Breast epithelium (tissue), 4 donors: ENCODE data around the gene CARD9. TPM values are rescaled to one million over a fixed set of nuclear protein-coding genes. Genes with fewer than 3 reads are reported as not detected.

Experiments
- DNase-seq, 2 donors: peaks; one replicate each; pipeline ENCODE4 v3.0.0-alpha.2; 2019; ENCODE audit warnings: low spot score in 2 of 2
- H3K27ac ChIP-seq, 2 donors: fragments of 200-600 bp; sonication (generic) in 1 of 2; one replicate each; pipeline ENCODE4 v1.5.1; 2016 to 2019; ENCODE audit warnings: mild to moderate bottlenecking in 1 of 2
- H3K27me3 ChIP-seq, 2 donors: fragments of 200-600 bp; sonication (generic) in 1 of 2; one replicate each; pipeline versions ENCODE4 v1.5.1 to v1.6.0; 2017 to 2019; ENCODE audit warnings: control low read depth in 1 of 2, mild to moderate bottlenecking in 1 of 2
- H3K36me3 ChIP-seq: fragments of 200-600 bp; one replicate; pipeline ENCODE4 v1.5.1; 2019
- H3K4me1 ChIP-seq, 2 donors: fragments of 200-600 bp; sonication (generic); one replicate each; pipeline ENCODE4 v1.5.1; 2016 to 2019; ENCODE audit warnings: control low read depth in 1 of 2
- H3K4me3 ChIP-seq, 3 donors: fragments of 200-600 bp; sonication (generic); 1 replicate in 2 of 3; 2 replicates in 1 of 3; pipeline ENCODE4 v1.5.1; 2016 to 2019; ENCODE audit warnings: mild to moderate bottlenecking in 3 of 3, moderate library complexity in 2 of 3
- H3K9me3 ChIP-seq, 2 donors: fragments of 200-600 bp; sonication (generic) in 1 of 2; one replicate each; pipeline ENCODE4 v1.5.1; 2016 to 2019; ENCODE audit warnings: control low read depth in 1 of 2
- POLR2A ChIP-seq: fragments of 450-650 bp; IDR thresholded peaks from one replicate; pipeline ENCODE4 v1.6.1; 2016; ENCODE audit warnings: antibody characterized with exemption, mild to moderate bottlenecking, moderate library complexity
- POLR2AphosphoS5 ChIP-seq, 3 donors: sonication (generic); formaldehyde crosslinking; IDR thresholded peaks; one replicate each; pipeline ENCODE4 v1.6.1; 2017; ENCODE audit warnings: antibody characterized with exemption in 3 of 3
- intact Hi-C: fragments of 100-400 bp; cut with DNase I; formaldehyde crosslinking; loops from one replicate; pipeline ENCODE4 v1.15.1; 2023; ENCODE audit warnings: low total_unique reads
- total RNA-seq, 3 donors: library from RNA; depleted of rRNA; stranded (reverse); fragments of >200 nt; gene quantifications; one replicate each; pipeline ENCODE4 v1.1.0, GENCODE V29; 2016
- TF ChIP-seq, protein P1 (sequence below), 3 donors: fragments of 450-650 bp; IDR thresholded peaks; one replicate each; pipeline ENCODE4 v1.5.1; 2016 to 2017; ENCODE audit warnings: antibody characterized with exemption in 3 of 3, mild to moderate bottlenecking in 3 of 3, moderate library complexity in 3 of 3

Gene CARD9
- total RNA-seq, 3 donors from 2014 or later: 3.0 to 7.6 (median 3.3) TPM

DNA sequence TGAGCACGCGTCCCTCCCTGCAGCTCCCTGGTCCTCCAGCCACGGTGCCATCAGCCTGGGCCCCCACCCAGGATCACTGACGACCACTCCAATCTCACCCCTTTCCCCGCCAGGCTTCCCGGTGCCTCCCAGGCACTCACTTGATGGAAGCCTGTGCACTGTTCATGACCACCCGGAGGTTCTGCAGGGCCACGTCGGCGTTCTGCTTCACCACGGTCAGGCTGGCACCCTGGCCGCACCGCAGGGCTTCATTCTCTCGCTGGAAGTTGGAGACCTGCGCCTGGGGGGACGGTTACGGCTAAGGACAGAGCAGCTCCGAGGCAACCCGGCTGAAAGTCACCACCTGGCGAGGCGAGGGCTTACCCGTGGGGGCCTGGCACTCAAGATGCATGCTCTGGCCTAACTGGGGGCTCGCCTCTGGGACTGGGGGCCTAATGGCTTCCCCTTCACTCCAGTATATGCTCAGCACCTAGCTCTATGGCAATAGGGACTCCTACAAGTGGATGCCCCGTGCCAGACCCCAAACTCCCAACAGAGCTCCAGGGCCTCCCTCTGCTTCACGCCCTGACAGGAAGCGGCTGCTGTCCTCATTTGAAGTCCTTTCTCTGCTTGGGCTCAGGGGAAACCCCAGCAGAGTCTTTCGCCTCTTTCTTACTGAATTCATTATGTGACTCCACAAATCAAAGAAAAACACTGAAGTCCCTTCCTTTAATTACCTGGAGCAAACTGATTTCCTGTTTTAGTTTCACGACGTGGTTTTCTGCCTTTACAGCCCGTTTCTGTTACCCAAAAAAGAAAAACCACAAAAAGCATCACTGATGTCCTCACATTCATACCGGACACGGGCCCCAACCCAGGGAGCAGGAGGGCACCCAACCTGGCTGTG lies 30.7 kb upstream of the CARD9 start:
- H3K27me3 ChIP-seq: no peaks in the 10 kb centered on the region
- no peaks in the 10 kb centered on the region for H3K36me3 ChIP-seq
- H3K4me1 ChIP-seq: peaks cover 0 to 7% of the 10 kb centered on the region in 2 donors
- H3K4me3 ChIP-seq: no peak overlapping the region
- intact Hi-C loops: no loop called here
- H3K9me3 ChIP-seq: no peaks in the 10 kb centered on the region
- no peak for TF ChIP-seq POLR2AphosphoS5 (IDR thresholded peaks at IDR 0.05)
- TF ChIP-seq, protein P1, sequence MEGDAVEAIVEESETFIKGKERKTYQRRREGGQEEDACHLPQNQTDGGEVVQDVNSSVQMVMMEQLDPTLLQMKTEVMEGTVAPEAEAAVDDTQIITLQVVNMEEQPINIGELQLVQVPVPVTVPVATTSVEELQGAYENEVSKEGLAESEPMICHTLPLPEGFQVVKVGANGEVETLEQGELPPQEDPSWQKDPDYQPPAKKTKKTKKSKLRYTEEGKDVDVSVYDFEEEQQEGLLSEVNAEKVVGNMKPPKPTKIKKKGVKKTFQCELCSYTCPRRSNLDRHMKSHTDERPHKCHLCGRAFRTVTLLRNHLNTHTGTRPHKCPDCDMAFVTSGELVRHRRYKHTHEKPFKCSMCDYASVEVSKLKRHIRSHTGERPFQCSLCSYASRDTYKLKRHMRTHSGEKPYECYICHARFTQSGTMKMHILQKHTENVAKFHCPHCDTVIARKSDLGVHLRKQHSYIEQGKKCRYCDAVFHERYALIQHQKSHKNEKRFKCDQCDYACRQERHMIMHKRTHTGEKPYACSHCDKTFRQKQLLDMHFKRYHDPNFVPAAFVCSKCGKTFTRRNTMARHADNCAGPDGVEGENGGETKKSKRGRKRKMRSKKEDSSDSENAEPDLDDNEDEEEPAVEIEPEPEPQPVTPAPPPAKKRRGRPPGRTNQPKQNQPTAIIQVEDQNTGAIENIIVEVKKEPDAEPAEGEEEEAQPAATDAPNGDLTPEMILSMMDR (IDR thresholded peaks at IDR 0.05): no peak
- no peak for TF ChIP-seq POLR2A
- no peak overlapping the region for H3K27ac ChIP-seq
- DNase-seq: no peak

- no peak overlapping the region for H3K27ac ChIP-seq
- TF ChIP-seq, protein P1 (IDR thresholded peaks at IDR 0.05): no peak
- TF ChIP-seq POLR2A (no peak), POLR2AphosphoS5 (IDR thresholded peaks at IDR 0.05) (no peak)
- H3K9me3 ChIP-seq: no peaks in the 10 kb centered on the region
- peaks cover 0 to 4% of the 10 kb centered on the region in 2 donors for H3K4me1 ChIP-seq
- no peak overlapping the region for H3K4me3 ChIP-seq
- intact Hi-C loops: no loop called here
- no peaks in the 10 kb centered on the region for H3K36me3 ChIP-seq
- H3K27me3 ChIP-seq: no peaks in the 10 kb centered on the region
- no peak for DNase-seq
Observed at GRCh38 chr9:136403538-136403914, 30.1 kb upstream of the CARD9 start.

DNA sequence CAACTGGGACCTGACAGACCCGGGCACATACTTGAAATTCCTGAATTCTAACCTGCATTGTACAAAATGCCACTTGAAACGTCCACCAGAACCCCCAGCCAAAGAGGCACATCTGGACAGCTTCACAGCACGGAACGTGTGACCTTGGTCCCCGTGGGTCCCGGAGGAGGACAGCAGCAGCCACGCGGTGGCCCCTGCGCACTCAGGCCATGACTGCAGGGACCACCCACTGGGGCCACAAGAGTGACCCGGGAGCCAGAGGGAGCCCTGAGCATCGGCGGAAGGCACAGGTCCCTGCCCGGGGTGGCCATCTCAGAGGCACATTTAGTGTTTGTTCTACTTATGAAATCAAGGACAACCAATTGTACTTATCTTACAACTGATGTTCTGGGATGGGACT lies 28.6 kb upstream of the CARD9 start:
- H3K4me3 ChIP-seq: no peak overlapping the region
- peaks cover 4 to 5% of the 10 kb centered on the region in 2 donors for H3K4me1 ChIP-seq
- intact Hi-C loops: no loop called here
- no peak for TF ChIP-seq POLR2A
- TF ChIP-seq POLR2AphosphoS5 (IDR thresholded peaks at IDR 0.05): no peak
- TF ChIP-seq, protein P1 (IDR thresholded peaks at IDR 0.05): no peak
- no peaks in the 10 kb centered on the region for H3K9me3 ChIP-seq
- no peaks in the 10 kb centered on the region for H3K36me3 ChIP-seq
- no peaks in the 10 kb centered on the region for H3K27me3 ChIP-seq
- DNase-seq: no peak
- H3K27ac ChIP-seq: no peak overlapping the region

DNA sequence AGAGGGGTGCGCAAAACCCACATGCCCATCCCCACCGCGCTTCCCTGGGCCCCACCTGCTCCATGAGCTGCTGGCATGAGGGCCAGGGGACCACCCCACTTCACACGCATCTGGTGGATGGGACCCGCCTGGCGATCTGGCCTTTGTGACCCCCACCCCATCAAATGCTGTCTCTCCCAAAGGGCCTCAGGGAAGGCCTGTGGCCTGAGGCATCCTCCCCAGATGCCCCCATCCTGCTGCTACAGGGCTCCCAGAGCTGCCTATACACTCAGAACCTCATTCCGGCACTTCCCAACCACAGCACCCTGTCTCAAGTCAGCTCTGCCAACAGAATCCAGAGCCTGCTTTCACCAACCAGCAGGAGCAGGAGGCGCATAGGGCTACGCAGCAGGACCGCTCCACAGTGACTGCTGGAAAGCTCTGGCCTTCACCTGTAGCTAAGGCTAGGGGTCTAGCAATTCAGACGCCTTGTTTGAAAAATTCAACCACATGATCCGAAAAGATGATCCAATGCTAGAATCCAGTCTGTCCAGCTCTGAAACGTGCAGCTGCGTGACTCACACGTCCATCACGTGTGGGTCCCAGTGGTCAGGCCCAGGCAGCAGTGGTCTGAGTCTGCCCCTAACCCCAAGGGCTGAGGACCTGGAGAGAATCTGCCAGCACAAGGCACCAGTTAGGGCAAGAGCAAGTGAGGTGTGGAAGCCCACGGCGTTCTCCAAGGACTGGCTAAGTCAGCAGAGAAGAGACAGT lies 27.9 kb upstream of the CARD9 start:
- H3K36me3 ChIP-seq: no peaks in the 10 kb centered on the region
- intact Hi-C loops: no loop called here
- no peak overlapping the region for H3K27ac ChIP-seq

More for the DNA sequence above, 27.9 kb upstream of the CARD9 start:
- no peak for TF ChIP-seq POLR2AphosphoS5 (IDR thresholded peaks at IDR 0.05)
- TF ChIP-seq POLR2A: no peak
- TF ChIP-seq, protein P1 (IDR thresholded peaks at IDR 0.05): no peak
- Histone ChIP-seq H3K4me3 (no peak overlapping the region), H3K4me1 (peaks cover 4 to 5% of the 10 kb centered on the region in 2 donors), H3K9me3 (no peaks in the 10 kb centered on the region), H3K27me3 (no peaks in the 10 kb centered on the region)
- DNase-seq: no peak
